SK-N-SH treated with all-trans-retinoic acid at 6 μM for 48 hours (cell line): ENCODE results near the gene CPSF4.

ENCODE experiments used
- ZFP30 ChIP-seq: fragments of 450-650 bp; formaldehyde crosslinking; IDR thresholded peaks from 2 replicates; pipeline ENCODE4 v1.5.0; 2022; ENCODE audit warnings: mild to moderate bottlenecking, moderate library complexity
- TF ChIP-seq, protein P1 (sequence below): fragments of 250-450 bp; sonication (Bioruptor Pico); IDR thresholded peaks from 2 replicates; pipeline ENCODE4 v1.8.0; 2020; ENCODE audit warnings: mild to moderate bottlenecking, moderate library complexity, borderline replicate concordance

GRCh38 chr7:99408379-99409191 is 30.2 kb upstream of the CPSF4 start, which contains the start of the genes BUD31 and PDAP1:
- no peak for TF ChIP-seq ZFP30
- TF ChIP-seq, protein P1, sequence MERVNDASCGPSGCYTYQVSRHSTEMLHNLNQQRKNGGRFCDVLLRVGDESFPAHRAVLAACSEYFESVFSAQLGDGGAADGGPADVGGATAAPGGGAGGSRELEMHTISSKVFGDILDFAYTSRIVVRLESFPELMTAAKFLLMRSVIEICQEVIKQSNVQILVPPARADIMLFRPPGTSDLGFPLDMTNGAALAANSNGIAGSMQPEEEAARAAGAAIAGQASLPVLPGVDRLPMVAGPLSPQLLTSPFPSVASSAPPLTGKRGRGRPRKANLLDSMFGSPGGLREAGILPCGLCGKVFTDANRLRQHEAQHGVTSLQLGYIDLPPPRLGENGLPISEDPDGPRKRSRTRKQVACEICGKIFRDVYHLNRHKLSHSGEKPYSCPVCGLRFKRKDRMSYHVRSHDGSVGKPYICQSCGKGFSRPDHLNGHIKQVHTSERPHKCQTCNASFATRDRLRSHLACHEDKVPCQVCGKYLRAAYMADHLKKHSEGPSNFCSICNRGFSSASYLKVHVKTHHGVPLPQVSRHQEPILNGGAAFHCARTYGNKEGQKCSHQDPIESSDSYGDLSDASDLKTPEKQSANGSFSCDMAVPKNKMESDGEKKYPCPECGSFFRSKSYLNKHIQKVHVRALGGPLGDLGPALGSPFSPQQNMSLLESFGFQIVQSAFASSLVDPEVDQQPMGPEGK (CRISPR knock-in tag) = no peak
